Left lobe of liver (tissue), 2 donors: ENCODE data around the gene KCNQ1. TPM values are rescaled to one million over a fixed set of nuclear protein-coding genes. Genes with fewer than 3 reads are reported as not detected.

ENCODE experiments used
- ATAC-seq: fragments of 200-7000 bp; cut with Tn5 transposase; one replicate; pipeline ENCODE4 v1.9.1; 2020; ENCODE audit warnings: mild to moderate bottlenecking, moderate library complexity
- DNase-seq: peaks from one replicate; pipeline ENCODE4 v3.0.0-alpha.2; 2020; ENCODE audit warnings: low spot score
- total RNA-seq: library from RNA; stranded (reverse); gene quantifications from one replicate; pipeline ENCODE4 v1.2.1, GENCODE V29; 2021
- donor health status: DM: no; HTN: no; CAD: no; lungs with moderate emphysema.
- donor health status: DM: no; HTN: yes; CAD: no.

The KCNQ1 gene
- total RNA-seq, 1 donor from 2014 or later: 2.1 TPM

DNA sequence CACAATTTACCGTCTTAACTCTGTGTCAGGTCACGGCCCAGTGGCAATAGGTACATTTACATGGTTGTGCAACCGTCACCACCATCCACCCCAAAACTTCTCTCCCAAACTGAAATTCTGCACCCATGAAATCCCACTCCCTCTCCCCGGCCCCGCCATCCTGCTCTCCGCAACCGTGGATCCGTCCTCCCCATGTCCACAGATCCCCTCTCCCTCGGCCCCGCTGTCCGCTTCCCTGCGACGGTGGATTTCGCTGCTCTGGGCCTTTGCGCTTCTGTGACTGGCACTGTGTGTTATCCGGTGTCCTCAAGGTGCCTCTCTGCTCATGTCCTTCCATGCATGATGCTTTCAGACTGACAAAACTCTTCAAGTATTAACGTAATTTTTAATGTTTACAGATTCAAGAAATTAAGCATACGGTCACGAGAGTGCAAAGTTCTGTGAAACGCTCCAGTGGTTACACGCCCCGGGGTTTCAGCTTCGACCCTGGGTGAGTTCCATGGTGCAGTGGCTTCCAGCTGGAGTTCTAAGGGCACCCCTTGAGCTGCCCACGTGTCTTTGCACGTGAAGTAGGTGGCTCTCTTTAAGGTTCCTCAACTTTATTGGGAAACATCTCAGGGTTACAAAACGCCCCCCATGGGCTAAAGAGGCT is 76.4 kb downstream of the KCNQ1 start:
- ATAC-seq (no peak), DNase-seq (peak; percentile 30)

DNA sequence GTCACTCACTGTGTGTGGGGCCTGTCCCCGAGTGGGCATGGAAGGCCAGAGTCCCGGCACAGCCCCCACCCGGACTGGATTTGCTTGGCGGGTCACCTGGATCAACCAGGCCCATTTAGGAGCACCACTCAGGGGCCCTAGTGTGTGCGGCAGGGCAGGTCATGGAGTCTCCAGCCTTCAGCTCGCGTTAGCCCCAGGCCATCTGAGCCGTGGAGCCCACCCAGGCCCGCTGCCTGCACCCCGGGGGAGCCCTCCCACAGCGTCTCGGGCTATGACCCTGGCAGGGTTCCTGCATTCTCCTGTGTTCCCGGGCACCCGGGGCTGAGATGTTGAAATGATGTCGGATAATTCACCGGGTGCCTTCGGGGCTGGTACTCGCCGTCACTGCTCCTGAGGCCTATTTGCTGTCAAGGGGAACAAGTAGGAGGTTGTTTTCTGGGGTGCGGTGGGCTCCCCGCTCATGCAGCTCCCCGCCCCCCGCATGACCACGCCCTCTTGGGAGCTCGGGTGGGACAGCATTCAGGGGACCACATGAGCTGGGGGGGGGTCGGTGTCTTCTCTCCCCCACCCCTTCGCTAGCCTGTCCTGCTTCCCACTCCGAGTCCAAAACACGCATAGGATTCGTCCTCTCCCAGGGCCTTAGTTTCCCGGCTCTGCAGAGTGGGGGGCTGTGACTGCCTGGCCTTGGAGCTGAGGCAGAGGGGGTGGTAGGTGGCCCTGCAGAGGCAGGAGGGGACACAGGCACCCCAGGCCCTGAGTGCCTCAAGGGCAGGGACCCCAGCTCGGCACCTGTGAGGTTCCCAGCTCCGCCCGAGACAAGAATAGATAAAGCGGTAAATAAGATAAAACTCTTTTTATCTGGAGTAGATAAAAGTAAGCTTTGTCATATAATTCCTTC is 77.2 kb downstream of the KCNQ1 start:
- ATAC-seq: no peak
- peak; percentile 30 for DNase-seq

- peak; percentile 35 for DNase-seq
- ATAC-seq: no peak
Observed at GRCh38 chr11:2522631-2523255, 77.9 kb downstream of the KCNQ1 start.

DNA sequence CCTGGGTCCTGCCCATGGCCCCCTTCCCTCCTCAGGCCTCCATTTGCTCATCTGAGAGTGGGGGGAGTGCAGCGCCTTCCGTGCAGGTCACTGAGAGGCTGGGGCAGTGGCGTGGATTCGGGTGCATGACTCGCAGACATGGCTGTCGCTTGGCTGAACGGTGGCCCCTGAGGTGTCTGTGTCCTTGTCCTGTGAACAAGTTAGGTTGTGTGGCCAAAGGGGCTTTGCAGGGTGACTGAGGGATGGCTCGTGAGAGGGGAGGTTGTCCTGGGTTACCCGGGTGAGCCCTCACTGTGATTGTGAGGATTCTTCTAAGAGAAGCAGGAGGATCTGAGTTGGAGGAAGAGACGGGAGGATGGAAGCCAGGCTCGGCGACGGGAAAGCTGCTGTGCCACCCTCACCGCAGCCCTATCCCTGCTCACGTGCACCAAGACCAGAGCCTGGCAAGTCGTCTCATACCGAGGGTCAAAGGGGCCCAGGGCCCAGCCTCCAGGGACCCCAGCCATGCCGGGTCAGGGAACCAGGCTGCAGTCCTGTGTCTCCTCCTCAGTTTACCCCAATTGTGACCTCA is 79.1 kb downstream of the KCNQ1 start:
- ATAC-seq (no peak), DNase-seq (peak; percentile 30)

DNA sequence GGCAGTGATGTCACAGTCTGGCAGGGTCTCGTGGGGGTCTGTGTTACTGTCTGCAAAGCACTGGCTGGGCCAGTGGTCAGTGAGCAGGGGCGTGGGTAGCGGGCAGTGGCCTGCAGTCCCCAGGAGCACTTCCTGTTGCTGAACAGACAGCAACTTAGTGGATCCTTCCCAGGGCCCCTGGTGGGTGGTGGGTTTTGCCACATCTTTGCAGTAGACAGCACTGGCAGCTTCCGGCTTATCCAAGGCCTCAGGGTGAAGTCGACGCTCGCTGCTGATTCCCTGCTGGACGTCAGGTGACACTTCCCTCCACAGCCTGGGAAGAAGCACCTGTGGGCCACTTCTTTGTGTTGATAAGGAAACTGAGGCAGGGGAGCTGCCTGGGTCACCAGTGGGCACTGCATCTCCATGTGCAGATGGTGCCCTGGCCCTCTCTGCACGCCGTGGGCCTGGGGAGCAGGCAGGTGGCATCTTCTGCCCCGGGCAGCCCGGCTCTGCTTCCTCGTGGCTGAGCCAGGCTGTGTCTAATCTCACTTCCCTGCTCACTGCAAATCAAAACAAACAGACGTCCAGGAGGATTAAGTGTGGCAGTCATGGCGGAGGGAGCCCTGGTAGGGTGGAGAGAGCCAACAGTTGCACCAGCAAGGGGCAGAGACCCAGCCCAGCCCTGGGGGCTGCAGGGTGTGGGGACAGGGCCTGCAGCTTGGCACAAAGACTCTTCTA is 79.8 kb downstream of the KCNQ1 start:
- DNase-seq (peak; percentile 32), ATAC-seq (no peak)

- no peak for ATAC-seq
- DNase-seq: peak; percentile 35
Observed at GRCh38 chr11:2525166-2525861, 80.5 kb downstream of the KCNQ1 start.

- DNase-seq: peak; percentile 29
- ATAC-seq: no peak
Observed at GRCh38 chr11:2525941-2526807, 81.4 kb downstream of the KCNQ1 start.

DNA sequence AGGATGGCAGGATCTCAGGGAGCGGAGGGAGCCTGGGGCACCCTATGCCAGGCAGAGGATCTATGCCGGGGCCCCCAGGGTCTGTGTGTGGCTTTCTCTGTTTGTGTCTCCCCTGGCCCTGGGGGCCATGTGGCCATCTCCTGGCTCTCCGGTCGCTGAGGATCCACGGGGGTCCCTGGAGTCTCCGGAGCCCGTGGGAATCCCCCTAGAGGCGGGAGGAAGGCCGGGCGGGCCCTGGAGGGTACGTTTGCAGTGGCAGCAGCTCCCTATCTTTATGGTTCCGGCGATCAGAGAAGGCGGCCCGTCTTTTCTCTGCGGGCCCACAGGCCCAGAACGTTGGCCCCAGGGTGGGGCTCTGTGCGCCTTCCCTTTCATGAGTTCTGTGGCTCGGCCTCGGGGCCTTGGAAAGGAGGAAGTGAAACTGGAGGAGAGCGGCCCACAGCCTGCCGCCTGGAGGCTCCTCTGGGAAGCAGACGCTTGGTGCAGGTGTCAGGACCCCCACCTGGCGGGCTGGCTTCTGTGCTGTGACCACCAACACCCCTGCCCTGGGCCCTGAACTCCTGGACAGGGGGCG is 82.1 kb downstream of the KCNQ1 start:
- DNase-seq: peak; percentile 46
- peak; percentile 36 for ATAC-seq

GRCh38 chr11:2527621-2528291 is 82.9 kb downstream of the KCNQ1 start:
- DNase-seq: no peak
- no peak for ATAC-seq

GRCh38 chr11:2528301-2529050 is 83.7 kb downstream of the KCNQ1 start:
- no peak for DNase-seq
- ATAC-seq: no peak

GRCh38 chr11:2529173-2529572 is 84.4 kb downstream of the KCNQ1 start:
- DNase-seq: no peak
- no peak for ATAC-seq

- ATAC-seq: no peak
- no peak for DNase-seq
Observed at GRCh38 chr11:2529636-2530035, 84.8 kb downstream of the KCNQ1 start.

DNA sequence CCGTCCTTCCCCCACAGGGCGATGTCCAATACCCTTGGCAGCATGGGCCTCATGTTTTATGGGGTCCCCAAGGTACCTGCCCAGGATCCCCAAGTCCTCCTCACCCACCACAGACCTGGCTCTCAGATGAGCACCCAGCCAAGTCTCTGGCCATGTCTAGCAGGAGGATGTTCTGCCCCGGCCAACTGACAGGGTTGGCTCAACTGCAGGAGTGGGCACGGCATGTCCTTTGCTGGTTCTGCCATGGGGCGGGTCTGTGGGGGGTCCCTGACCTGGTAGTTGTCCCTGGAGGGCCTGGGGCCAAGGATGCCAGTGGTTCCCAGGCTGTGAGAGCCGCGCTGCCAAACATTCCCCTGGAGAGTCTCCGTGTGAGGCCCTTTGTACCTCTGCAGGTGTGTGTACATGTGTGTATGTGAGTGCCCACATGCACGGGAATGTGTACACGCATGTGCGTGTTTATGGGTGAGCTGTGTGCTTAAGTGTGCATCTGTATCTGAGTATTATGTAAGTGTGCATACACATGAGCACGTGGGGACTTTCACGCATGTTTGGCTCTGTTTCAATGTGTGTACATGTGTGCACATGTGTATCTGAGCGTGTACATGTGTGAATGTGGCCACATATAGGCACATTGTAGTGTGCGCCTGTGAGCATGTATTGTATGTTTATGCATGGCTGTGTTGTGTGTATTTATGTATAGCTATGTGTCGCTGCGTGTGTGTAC is 85.5 kb downstream of the KCNQ1 start:
- no peak for DNase-seq
- no peak for ATAC-seq

DNA sequence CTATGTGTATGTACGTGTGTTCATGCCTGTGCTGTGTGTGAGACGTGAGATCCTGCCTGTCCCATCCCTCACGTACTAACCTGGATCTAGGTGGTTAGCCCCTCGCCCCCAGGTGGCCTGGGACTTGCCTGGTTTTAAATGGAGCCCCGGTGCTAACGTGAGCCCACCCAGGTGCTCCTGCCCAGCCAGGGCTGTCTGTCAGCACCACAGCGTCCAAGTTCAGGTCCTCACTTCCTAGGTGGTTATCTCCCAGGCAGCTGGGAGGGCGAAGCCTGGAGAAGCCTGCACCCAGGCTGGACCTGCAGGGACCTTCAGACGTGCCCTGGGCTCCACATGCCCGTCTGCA is 86.0 kb downstream of the KCNQ1 start:
- DNase-seq: no peak
- ATAC-seq: no peak

DNA sequence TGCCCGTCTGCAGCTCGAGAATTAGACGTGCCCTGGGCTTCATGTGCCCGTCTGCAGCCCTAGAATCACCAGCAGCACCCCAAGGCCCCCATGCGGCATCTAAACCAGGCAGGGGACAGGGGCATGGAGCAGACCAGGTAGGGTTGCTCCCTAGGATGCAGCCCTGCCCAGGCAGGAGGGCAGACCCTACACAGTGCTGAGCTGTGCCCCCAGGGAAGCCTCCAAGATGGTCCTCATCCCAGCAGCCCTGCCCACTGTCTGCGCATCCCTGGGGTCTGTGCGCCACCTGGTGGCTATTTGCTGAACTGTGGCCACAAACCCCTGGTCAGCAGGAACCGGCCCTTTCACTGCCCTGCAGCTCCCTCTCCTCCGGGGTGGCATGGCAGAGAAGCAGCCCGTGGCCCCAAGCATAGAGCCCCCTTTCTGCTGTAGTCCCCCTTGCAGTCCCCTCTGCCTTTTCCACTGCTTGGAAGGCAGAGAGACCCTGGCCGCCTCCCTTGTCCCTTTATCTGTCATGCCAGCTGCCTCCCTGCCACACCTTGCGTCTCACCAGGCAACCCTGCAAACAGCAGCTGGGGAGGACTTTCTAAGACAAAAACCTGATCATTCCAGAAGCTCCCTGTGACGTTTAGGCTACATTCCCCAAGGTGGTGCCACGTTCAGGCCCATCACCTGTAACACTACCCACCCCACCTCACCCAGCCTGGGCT is 86.6 kb downstream of the KCNQ1 start:
- ATAC-seq (peak; percentile 71), DNase-seq (peak; percentile 78)

DNA sequence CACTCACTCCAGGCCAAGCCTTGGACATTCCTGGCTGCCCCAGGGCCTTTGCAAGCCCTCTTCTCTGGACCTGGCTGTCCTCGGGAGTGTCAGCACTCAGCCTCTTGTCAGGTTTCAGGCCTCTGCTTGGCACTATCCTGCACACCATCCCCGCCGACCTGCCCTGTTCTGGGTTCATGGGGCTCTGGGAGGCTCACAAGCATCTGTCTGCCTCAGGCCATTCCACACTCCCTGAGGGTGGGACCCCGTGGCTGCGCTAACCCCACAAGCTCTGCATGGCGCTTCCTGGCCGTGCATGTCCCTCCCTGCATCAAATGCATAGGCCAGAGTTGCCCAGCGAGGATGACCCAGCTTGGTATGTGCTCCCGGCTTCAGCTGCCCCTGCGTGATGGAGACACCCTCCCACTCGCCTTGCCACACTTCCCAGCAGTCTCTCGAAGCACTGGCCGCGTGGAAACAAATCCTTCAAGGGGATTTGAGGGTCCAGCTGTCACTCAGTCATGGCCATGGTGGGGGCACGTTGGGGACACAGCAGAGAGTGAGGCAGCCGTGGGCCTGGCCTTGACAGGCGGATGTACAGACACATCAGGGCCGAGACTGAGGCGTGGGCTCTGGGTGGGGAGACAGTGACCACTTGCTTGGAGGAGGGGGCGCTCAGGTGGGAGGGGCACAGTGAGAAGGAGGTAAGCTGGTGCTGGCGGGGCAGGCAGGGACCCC is 87.3 kb downstream of the KCNQ1 start:
- DNase-seq: no peak
- no peak for ATAC-seq
